Erythroblast (primary cell): ENCODE results near the gene TRIM47.

Source experiments
- GATA1 ChIP-seq: IDR thresholded peaks from 2 replicates; pipeline ENCODE4 v1.6.1; 2011; ENCODE audit warnings: low read depth, mild to moderate bottlenecking, control low read depth, low read length, moderate library complexity
- POLR2A ChIP-seq: IDR thresholded peaks from 2 replicates; pipeline ENCODE4 v1.6.1; 2011; ENCODE audit warnings: mild to moderate bottlenecking, low read length

DNA sequence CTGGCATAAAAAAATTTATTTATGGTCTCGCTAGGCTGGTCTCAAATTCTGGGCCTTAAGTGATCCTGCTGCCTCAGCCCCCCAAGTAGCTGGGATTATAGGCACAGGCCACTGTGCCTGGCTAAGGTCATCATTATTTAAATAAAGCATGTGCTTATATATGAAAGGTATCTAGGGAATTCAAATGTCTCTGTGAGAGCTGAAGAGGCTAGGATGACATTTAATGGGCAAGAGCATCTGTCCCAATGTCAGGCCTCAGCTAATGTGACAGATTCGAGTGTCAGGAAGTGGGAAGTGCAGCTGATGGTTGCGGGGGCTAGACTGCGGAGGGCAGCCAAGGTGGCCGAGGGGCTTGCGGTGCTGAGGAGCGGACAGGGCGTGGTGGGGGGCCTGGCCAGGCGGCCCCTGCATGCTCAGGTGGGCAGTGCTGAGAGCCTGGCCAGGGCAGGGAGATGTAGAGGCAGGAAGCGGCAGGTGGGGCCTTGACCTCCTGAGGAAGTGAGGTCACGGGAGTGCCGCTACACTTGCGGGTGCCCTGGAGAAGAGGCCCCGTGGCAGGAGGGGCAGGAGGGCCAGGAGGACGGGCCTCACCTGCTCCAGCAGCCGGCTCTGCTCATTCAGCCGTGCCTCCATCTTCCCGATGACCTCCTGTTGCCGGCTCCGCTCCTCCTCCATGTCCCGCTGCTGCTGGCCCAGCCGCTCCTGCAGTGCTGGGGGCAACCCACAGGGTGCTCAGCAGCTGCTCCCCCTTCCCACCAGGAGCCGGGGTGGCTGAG lies 38.9 kb upstream of the TRIM47 start:
- TF ChIP-seq POLR2A (no peak), GATA1 (no peak)
